NCI-H1105 treated with DMSO at 0.1 percent for 48 hours (cell line): ENCODE measurements around the gene CCDC39.
"Not testable (repeated sequence)": the region's sequence is repeated elsewhere in the genome, so short reads cannot be mapped to it uniquely, and the experiment has no call there.

Experiments used
- DNase-seq: peaks from one replicate; lab custom pipeline; 2025; lab: John Stamatoyannopoulos, UW

Gene CCDC39

GRCh38 chr3:180624714-180625113 lies 54.6 kb downstream of the CCDC39 start:
- no peak for DNase-seq

- peak; percentile 30 for DNase-seq
Observed at GRCh38 chr3:180619723-180620122, 59.6 kb downstream of the CCDC39 start.

GRCh38 chr3:180618563-180618962 lies 60.7 kb downstream of the CCDC39 start:
- not testable (repeated sequence) for DNase-seq

- no peak for DNase-seq
Observed at GRCh38 chr3:180617049-180617448, 62.2 kb downstream of the CCDC39 start.

- no peak for DNase-seq
Observed at GRCh38 chr3:180615954-180616353, 63.3 kb downstream of the CCDC39 start.

- DNase-seq: no peak
Observed at GRCh38 chr3:180612364-180612763, 66.9 kb downstream of the CCDC39 start.

GRCh38 chr3:180611006-180611405 lies 68.3 kb downstream of the CCDC39 start:
- no peak for DNase-seq

- DNase-seq: peak; percentile 99
Observed at GRCh38 chr3:180601688-180602666, 77.3 kb downstream of the CCDC39 start, which contains the start of gene TTC14. Gene TTC14, plus strand, starts transcription at chr3:180602163. Its CDS starts 99 bp downstream, at chr3:180602262.

- no peak for DNase-seq
Observed at GRCh38 chr3:180600473-180600872, 78.8 kb downstream of the CCDC39 start.

- DNase-seq: no peak
Observed at GRCh38 chr3:180595559-180595935, 83.7 kb downstream of the CCDC39 start.

GRCh38 chr3:180594631-180595558 lies 84.4 kb downstream of the CCDC39 start:
- DNase-seq: peak; percentile 85

- DNase-seq: not testable (repeated sequence)
Observed at GRCh38 chr3:180593631-180594030, 85.7 kb downstream of the CCDC39 start.

- no peak for DNase-seq
Observed at GRCh38 chr3:180590396-180590795, 88.9 kb downstream of the CCDC39 start.

GRCh38 chr3:180580934-180581333 lies 98.4 kb downstream of the CCDC39 start:
- no peak for DNase-seq

GRCh38 chr3:180575571-180575970 lies 103.7 kb downstream of the CCDC39 start:
- peak; percentile 21 for DNase-seq

GRCh38 chr3:180571831-180572598 lies 107.3 kb downstream of the CCDC39 start:
- no peak for DNase-seq

GRCh38 chr3:180570238-180570637 lies 109.1 kb downstream of the CCDC39 start:
- DNase-seq: no peak

GRCh38 chr3:180564676-180565075 lies 114.6 kb downstream of the CCDC39 start:
- no peak for DNase-seq
